DND-41 (cell line): ENCODE data around the gene KCNJ11.

Experiments used
- ATAC-seq: fragments of 200-7000 bp; cut with Tn5 transposase; 3 replicates; pipeline ENCODE4 v1.9.1; 2021; ENCODE audit warnings: low read depth; ENCODE audit not compliant: insufficient read depth
- DNase-seq: peaks from one replicate; pipeline ENCODE4 v3.0.0-alpha.2; 2020
- H2AFZ ChIP-seq: 2 replicates; pipeline ENCODE4 v1.6.0; 2012; ENCODE audit warnings: low read depth, low read length
- H3K27ac ChIP-seq: 2 replicates; pipeline ENCODE4 v1.5.1; 2012; ENCODE audit warnings: low read length, inconsistent platforms
- H3K27me3 ChIP-seq: fragments of 200-600 bp; sonication (generic); 2 replicates; pipeline ENCODE4 v1.6.0; 2012; ENCODE audit warnings: low read length, mild to moderate bottlenecking, inconsistent platforms; ENCODE audit not compliant: insufficient read depth, poor library complexity
- H3K36me3 ChIP-seq: 2 replicates; pipeline ENCODE4 v1.5.1; 2012; ENCODE audit warnings: low read length, inconsistent platforms; ENCODE audit not compliant: insufficient read depth
- H3K4me1 ChIP-seq: 2 replicates; pipeline ENCODE4 v1.5.1; 2012; ENCODE audit warnings: mild to moderate bottlenecking, low read length; ENCODE audit not compliant: insufficient read depth
- H3K4me2 ChIP-seq: 2 replicates; pipeline ENCODE4 v1.6.0; 2012; ENCODE audit warnings: mild to moderate bottlenecking, moderate library complexity, low read length, inconsistent platforms; ENCODE audit not compliant: insufficient read depth
- H3K4me3 ChIP-seq, 2 experiments: fragments of 200-600 bp in 1 of 2; shearing (Covaris generic) in 1 of 2; 2 replicates each; pipeline ENCODE4 v1.5.1; 2012 to 2016; ENCODE audit warnings: inconsistent platforms in 2 of 2, low read length in 2 of 2, mild to moderate bottlenecking in 2 of 2, low read depth in 1 of 2, moderate library complexity in 1 of 2
- H3K79me2 ChIP-seq: 2 replicates; pipeline ENCODE4 v1.6.0; 2012; ENCODE audit warnings: low read length, inconsistent platforms; ENCODE audit not compliant: insufficient read depth
- H3K9ac ChIP-seq: 2 replicates; pipeline ENCODE4 v1.6.0; 2012; ENCODE audit warnings: low read depth, mild to moderate bottlenecking, inconsistent platforms, low read length, moderate library complexity
- H3K9me3 ChIP-seq: 2 replicates; pipeline ENCODE4 v1.5.1; 2012; ENCODE audit warnings: low read length, moderate library complexity, mild to moderate bottlenecking, inconsistent platforms; ENCODE audit not compliant: insufficient read depth, severe bottlenecking
- H4K20me1 ChIP-seq: 2 replicates; pipeline ENCODE4 v1.6.0; 2012; ENCODE audit warnings: low read length; ENCODE audit not compliant: insufficient read depth
- CTCF ChIP-seq: IDR thresholded peaks from 2 replicates; pipeline ENCODE4 v1.5.1; 2012; ENCODE audit warnings: borderline replicate concordance, low read length, moderate library complexity, mild to moderate bottlenecking; ENCODE audit not compliant: poor library complexity, severe bottlenecking; ENCODE audit errors: extremely low read depth
- EZH2 ChIP-seq: IDR thresholded peaks from 3 replicates; pipeline ENCODE4 v1.6.1; 2012; ENCODE audit warnings: borderline replicate concordance, low read depth, mild to moderate bottlenecking, moderate library complexity, low read length, inconsistent platforms; ENCODE audit not compliant: severe bottlenecking

KCNJ11 gene

GRCh38 chr11:17399236-17399635, 10.8 kb upstream of the KCNJ11 start:
- Histone ChIP-seq H3K27me3 (no peaks in the 10 kb centered on the region), H3K4me1 (no peaks in the 10 kb centered on the region), H3K4me3 (no peak overlapping the region), H3K4me2 (no peak overlapping the region), H3K9ac (no peak overlapping the region), H3K79me2 (no peaks in the 10 kb centered on the region), H4K20me1 (no peaks in the 10 kb centered on the region), H2AFZ (no peak overlapping the region), H3K27ac (no peak overlapping the region), H3K9me3 (no peaks in the 10 kb centered on the region), H3K36me3 (no peaks in the 10 kb centered on the region)
- no peak for DNase-seq
- ATAC-seq = no peak
- no peak for TF ChIP-seq EZH2
- TF ChIP-seq CTCF = no peak

- H3K36me3 ChIP-seq = no peaks in the 10 kb centered on the region
- no peaks in the 10 kb centered on the region for H3K79me2 ChIP-seq
- DNase-seq (no peak), ATAC-seq (no peak)
- no peak for TF ChIP-seq EZH2
- no peak for TF ChIP-seq CTCF
- H3K9ac ChIP-seq = no peak overlapping the region
- H3K27ac ChIP-seq = no peak overlapping the region
- H3K4me1 ChIP-seq = no peaks in the 10 kb centered on the region
- H3K9me3 ChIP-seq = no peaks in the 10 kb centered on the region
- no peaks in the 10 kb centered on the region for H4K20me1 ChIP-seq
- H3K4me2 ChIP-seq = no peak overlapping the region
- H2AFZ ChIP-seq = no peak overlapping the region
- H3K4me3 ChIP-seq = no peak overlapping the region
- H3K27me3 ChIP-seq = no peaks in the 10 kb centered on the region
Observed at GRCh38 chr11:17397311-17398002, 9.0 kb upstream of the KCNJ11 start.

- no peaks in the 10 kb centered on the region for H3K9me3 ChIP-seq
- H4K20me1 ChIP-seq = no peaks in the 10 kb centered on the region
- no peak overlapping the region for H3K27ac ChIP-seq
- no peak overlapping the region for H3K4me2 ChIP-seq
- H3K27me3 ChIP-seq = no peaks in the 10 kb centered on the region
- no peak for TF ChIP-seq EZH2
- TF ChIP-seq CTCF = no peak
- H3K4me3 ChIP-seq = no peak overlapping the region
- no peaks in the 10 kb centered on the region for H3K79me2 ChIP-seq
- no peaks in the 10 kb centered on the region for H3K4me1 ChIP-seq
- no peak for DNase-seq
- no peak overlapping the region for H2AFZ ChIP-seq
- H3K36me3 ChIP-seq = no peaks in the 10 kb centered on the region
- H3K9ac ChIP-seq = no peak overlapping the region
- no peak for ATAC-seq
Observed at GRCh38 chr11:17396598-17397310, 8.3 kb upstream of the KCNJ11 start.
